DMS53 treated with DMSO at 0.1 percent for 48 hours (cell line): ENCODE measurements around the gene AFAP1.

Experiments used
- DNase-seq: peaks from one replicate; lab custom pipeline; 2025; ENCODE audit not compliant: unreplicated experiment; lab: John Stamatoyannopoulos, UW

Gene AFAP1

DNA sequence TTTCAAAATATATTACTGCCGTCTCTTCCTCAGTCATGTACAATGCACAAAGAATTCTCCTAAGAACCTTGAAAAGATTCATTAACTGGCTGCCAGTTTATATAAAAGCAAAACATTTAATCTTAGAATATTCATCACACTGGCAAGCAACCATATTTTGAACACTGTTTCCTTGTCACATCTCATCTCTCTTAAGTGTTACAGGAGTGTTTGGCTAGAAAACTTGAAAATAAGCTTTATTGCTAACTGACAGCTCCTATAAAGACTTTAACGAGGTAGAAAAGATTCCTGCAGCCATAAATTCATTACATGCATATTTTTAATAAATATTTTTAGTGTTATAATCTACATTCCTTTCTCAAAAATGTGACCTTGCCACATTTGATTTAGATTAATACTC is 149.6 kb downstream of the AFAP1 start:
- DNase-seq, result no peak

DNA sequence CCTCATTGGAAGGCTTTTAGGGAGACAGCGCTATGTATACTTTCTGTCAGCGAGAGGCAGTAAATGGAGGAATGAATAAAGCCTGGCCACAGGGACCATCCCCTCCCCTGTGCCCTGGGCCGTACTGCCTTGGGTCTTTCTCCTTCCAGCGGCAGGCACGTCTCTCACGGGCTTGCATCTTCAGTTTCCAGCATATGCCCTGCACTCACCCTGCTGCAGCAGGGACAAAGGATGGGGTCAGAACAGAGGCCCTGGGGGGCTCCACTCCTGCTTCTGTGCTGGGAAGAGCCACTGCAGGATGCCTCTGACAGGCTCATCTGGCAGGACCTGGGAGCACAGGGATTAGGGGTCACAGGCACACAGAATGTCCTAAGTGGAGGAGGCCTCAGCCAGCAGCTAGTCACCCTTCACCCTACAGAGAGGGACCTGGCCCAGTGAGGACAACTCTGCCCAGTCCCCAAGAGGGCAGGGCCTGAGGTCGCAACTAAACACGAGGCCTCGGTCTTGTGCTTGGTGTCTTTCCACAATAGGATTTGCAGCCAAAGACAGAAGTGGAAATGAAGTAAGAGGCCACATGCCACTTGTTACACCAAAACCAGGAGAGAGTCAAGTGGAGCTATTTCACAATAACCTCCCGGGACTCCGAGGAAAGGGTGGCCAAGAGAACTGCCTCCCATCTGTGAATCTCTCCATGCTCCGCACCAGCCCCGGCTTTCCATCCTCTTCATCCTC is 150.8 kb downstream of the AFAP1 start:
- DNase-seq, result no peak

DNA sequence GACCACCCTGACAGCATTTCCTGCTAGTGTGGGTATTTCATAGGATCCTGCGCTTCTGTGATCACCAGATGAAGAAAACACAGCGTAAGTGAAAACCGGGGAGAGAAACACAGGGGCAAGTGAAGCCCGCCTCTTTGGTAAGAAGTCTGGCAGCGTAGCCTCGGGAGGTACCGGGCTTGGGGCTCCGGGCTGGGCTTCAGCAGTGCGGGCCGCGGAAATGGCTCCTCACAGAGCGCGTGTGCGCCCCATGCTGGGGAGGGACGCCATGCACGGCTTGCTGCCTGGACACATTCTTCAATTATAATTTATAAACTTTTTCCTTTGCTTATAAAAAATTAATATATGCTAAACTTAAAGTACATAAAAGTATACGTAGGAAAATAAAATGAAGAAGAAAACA is 151.5 kb downstream of the AFAP1 start:
- DNase-seq, result no peak

- no peak for DNase-seq
Observed at GRCh38 chr4:7787681-7788141, 151.9 kb downstream of the AFAP1 start.

DNA sequence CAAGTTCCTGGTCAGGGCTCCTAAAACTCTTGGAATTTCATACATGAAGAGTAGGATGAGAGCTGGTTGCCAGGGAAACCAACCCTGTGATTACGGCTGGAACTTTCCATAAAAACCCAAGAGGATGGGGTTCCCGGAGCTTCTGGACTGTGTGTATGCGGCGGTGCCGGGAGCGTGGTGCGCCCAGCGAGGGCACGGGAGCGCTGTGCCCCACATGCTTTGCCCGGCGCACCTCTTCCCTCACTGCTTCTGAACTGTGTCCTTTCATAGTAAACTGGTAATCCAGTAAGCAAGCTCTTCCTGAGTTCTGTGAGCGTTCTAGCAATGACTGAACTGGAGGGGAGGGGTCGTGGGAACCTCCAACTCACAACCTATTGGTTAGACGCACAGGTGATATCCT is 152.6 kb downstream of the AFAP1 start:
- no peak for DNase-seq

- DNase-seq, result no peak
Observed at GRCh38 chr4:7786517-7786916, 153.1 kb downstream of the AFAP1 start.

- DNase-seq, result no peak
Observed at GRCh38 chr4:7786040-7786439, 153.6 kb downstream of the AFAP1 start.

GRCh38 chr4:7785017-7785416 is 154.6 kb downstream of the AFAP1 start:
- DNase-seq, result no peak

- no peak for DNase-seq
Observed at GRCh38 chr4:7784131-7784870, 155.4 kb downstream of the AFAP1 start.

DNA sequence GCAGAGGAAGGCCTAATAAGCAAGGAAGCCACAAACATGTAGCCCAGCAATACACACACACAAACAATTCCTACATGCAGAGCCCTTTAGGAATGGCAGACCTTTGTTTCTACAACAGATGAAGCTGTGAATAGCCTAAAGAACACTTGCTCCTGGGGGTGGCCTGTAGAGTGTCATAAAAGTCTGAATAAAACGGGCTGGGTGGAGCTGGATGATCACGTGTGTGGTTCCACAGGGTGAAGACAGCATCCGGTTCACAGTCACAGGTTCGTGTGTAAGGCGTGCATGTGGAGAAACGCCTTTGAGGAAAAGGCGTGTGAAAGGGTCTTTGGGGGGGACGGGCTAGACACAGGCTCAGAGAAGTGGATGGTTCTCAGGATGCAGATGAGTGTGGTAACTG is 156.1 kb downstream of the AFAP1 start:
- no peak for DNase-seq

DNA sequence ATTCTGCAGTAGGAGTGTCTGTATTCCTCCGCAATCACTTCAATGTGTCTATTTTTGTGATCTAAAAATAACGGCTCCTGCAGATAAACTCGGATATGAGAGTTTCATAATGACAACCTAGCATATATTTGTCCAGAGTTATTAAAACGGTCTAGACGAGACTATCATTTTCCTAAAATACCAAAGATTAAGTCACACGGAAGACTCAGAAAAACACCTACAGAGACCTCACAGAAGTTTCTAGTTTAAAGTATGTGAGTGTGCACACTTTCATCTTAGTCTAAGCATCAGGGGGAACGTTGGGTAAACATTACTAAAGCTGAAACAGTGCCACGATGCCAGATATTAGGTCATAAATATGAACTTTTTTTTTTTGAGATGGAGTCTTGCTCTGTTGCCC is 156.9 kb downstream of the AFAP1 start:
- no peak for DNase-seq

DNA sequence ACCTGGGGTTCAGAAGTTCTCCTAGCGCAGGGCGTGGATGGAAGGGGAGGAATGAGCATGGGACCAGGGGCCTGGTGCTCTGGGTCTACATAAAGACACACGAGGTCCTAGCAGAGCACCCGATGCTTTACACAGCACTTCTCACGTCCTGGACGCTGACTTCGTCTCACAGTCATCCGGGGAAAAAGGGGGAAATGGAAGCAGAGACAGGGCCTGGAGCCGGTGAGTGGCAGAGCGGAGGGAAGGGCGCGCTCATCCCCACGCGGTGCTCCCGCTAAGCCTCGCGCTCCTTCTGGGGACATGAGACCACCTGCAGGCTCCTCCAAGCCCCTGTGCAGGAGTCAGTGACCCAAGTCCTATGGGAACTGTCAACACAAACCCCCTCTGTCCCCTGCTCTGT is 157.7 kb downstream of the AFAP1 start:
- DNase-seq, result no peak

GRCh38 chr4:7781366-7781765 is 158.3 kb downstream of the AFAP1 start:
- DNase-seq, result no peak

- no peak for DNase-seq
Observed at GRCh38 chr4:7780751-7781348, 158.8 kb downstream of the AFAP1 start.

- DNase-seq, result no peak
Observed at GRCh38 chr4:7779432-7779768, 160.3 kb downstream of the AFAP1 start.

DNA sequence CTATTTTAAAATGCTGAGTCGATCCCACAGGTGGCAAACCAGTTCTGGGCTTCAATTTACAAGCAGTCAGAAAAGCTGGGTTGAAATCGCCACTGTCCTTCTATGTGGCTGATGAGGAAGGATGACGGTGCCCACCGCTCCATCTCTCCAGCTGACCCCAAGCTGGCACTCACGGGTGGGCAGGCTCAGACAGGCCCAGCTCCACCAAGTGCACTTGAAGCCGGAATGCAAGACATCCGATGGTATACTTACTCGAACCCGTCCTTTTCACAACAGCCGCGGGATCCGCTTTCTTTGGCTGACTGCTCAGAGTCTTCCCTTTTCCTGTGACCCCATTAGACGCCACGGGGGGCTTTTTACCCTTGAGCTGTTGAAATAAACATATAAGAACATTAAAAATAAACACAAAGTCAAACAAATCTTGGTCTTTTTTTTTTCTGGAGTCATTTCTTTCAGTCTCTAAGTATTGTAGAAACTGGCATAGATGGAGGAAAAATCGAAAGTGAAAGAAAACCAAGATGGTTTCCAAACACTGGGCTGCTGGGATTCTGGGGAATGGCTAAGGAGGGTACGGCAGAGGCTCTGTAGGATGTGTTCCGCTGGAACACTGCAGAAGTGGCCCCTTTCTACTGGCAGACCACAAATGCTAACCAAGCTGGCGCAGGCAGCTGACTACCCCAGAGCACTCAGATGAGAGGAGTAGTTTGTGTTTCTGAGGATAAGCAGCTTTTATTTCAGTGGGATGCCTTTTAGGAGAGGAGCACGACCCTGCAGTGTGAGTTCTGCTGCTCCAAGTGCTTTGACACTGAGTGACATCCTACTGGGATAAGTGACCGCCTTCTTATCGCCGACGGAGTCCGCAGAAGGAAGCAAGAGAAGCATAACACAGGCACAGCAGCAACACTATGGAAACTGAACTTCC is 160.9 kb downstream of the AFAP1 start:
- no peak for DNase-seq

DNA sequence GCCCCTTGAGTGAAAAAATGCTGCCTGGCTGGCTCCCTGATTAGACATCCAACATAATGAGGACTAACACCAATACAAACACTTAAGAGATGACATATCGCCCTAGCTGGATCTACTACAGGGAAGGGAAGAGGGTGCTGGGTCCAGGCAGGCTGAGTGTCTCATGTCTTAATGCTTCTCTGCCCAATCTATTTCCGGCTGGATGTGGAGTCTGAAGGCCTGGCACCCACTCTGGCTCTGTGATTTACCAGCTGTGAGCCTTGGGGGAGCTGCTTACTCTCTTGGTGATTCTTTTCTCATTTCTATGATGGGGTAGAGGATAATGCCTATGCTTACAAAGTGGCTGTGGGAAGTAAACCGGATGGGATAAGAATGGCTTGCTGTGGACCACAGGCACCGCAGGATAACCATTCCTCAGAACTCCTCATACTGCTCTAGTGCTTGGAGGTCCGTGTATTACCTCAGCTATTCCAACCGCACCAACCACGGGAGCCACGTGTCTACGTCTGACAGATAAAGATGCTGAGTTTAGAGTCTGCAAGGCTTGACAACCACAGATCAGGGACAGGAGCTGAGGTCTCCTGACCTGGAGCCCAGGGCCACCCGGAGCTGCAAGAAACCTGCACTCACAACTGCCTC is 161.7 kb downstream of the AFAP1 start:
- no peak for DNase-seq

DNA sequence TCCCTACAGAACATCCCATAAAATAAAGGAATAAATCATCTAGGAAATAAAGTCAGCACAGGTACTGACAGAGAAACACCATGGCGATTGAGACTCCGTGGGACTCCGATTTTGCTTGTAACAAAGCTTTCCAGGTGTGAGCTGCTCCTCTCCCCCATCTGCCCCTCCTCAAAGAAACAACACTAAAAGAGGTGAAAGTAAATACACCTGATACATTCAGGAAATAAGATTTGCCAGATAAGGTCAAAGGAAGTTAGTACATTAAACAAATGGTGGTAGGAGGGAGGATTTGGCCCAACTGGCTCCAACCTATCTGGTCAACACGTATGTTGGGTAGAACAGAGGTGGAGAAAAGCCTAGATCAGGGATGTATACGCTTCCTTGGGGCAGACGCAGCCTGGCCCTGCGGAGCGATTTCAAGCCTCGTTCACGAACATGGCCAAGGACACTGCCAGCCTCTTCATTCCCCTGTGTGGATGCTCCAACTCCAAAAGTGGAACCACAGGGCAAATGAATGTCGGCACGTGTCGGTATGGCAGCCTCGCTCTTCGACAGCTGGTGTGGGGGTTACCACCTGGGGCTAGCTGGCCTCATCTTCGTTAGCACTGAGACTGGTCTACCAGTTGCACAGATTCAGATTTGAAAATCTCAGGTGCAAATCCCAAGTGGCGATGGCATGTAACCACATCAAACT is 162.5 kb downstream of the AFAP1 start:
- DNase-seq, result peak; percentile 37

GRCh38 chr4:7775396-7775795 is 164.3 kb downstream of the AFAP1 start:
- no peak for DNase-seq
